Breast epithelium (tissue), 3 donors: Measurements from ENCODE around the gene IL27RA.

ENCODE experiments used
- POLR2AphosphoS5 ChIP-seq, 3 donors: sonication (generic); formaldehyde crosslinking; IDR thresholded peaks; one replicate each; pipeline ENCODE4 v1.6.1; 2017; ENCODE audit warnings: antibody characterized with exemption in 3 of 3
- TF ChIP-seq, protein P1 (sequence below), 3 donors: fragments of 450-650 bp; IDR thresholded peaks; one replicate each; pipeline ENCODE4 v1.5.1; 2016 to 2017; ENCODE audit warnings: antibody characterized with exemption in 3 of 3, mild to moderate bottlenecking in 3 of 3, moderate library complexity in 3 of 3

DNA sequence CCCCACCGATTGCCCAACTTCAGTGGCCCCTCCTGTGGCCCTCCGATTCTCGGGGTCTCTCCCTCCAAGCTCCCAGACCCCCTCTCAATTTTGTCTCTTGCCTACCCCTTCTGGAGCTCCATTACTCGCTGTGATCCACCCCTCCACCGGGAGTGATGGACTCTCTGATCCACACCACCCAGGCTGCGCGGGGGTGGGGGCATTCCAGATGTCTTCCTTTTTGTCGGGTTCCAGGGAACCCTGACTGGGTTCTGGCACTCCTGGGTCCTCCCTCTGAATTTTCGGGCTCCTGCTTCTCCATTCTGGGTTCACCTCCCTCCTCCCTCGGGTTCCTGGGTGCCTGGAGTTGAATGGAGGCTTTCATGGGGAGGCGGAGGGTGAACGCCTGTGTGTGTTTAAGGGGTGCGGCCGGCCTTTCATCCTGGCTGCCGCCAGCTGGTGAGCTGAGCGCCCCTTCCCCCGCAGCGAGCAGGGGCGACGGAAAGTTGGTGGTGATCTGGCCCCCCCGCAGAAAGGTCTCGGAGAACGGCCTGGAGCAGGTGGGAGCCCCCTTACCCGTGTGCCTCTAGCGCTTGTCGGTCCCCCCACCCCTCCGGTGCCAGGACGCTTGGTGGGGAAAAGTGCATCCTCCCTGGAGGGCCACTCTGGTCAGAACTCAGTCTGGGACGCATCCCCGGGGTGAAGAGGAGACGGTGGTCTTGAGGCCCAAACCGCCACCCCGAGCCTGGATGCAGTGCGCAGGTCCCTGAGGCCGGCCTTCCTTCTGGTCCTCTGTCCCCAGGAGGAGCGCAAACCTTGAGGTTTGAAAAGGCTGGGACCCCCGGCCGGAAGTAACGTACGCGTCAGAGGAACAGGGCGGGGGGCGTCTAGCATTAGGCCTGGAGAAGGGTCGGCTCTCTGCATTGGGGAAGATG, 42.6 kb downstream of the IL27RA start:
- TF ChIP-seq, protein P1, sequence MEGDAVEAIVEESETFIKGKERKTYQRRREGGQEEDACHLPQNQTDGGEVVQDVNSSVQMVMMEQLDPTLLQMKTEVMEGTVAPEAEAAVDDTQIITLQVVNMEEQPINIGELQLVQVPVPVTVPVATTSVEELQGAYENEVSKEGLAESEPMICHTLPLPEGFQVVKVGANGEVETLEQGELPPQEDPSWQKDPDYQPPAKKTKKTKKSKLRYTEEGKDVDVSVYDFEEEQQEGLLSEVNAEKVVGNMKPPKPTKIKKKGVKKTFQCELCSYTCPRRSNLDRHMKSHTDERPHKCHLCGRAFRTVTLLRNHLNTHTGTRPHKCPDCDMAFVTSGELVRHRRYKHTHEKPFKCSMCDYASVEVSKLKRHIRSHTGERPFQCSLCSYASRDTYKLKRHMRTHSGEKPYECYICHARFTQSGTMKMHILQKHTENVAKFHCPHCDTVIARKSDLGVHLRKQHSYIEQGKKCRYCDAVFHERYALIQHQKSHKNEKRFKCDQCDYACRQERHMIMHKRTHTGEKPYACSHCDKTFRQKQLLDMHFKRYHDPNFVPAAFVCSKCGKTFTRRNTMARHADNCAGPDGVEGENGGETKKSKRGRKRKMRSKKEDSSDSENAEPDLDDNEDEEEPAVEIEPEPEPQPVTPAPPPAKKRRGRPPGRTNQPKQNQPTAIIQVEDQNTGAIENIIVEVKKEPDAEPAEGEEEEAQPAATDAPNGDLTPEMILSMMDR (IDR thresholded peaks at IDR 0.05) = no peak
- no peak for TF ChIP-seq POLR2AphosphoS5 (IDR thresholded peaks at IDR 0.05)
